ENCODE results near the gene ARHGAP24. TPM values are rescaled to one million over a fixed set of nuclear protein-coding genes. Genes with fewer than 3 reads are reported as not detected.

Gene ARHGAP24
- total and polyA plus RNA-seq, 2 donors (not counting 3 experiments of a cell fraction or from before 2014, with no cell fraction given) = 52.1 to 79.4 TPM

DNA sequence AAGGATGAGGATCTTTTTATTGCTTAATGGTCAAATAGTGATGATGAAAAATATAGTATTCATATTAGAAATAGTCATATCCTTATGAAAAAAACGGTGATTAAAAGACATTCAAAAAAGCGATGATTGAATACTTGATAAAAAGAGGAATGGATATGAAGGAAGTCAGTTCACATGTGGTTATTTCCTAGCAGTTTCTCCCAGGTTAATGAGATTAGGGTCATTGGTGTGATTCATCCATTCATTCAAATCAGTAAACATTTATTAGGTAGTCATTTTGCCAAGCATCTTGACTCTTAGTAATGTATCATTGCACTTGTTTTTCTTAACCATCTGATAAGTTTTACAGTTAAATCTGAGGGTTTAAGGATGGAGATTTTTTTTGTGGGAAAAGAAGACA is 294.1 kb downstream of the ARHGAP24 start:
- no peaks in the 10 kb centered on the region for H3K9me1 ChIP-seq (replicated peaks; ENCODE audit: control insufficient read depth, extremely low read depth, insufficient read depth, low read length)
- peaks cover 30% of the 10 kb centered on the region for H3K4me1 ChIP-seq (ENCODE audit: control insufficient read depth, extremely low read depth, insufficient read depth, low read length)
- CTCF ChIA-PET = no interaction called here
- no peaks in the 10 kb centered on the region for H3K27me3 ChIP-seq (ENCODE audit: control insufficient read depth in 2 of 2, insufficient read depth in 2 of 2, low read length in 2 of 2)
- H3K9ac ChIP-seq (replicated peaks; ENCODE audit: extremely low read depth, insufficient read depth, low read length) = no peak overlapping the region
- no peaks in the 10 kb centered on the region for H3K79me2 ChIP-seq (ENCODE audit: control insufficient read depth, insufficient read depth, low read length)
- H4K20me1 ChIP-seq (replicated peaks; ENCODE audit: control insufficient read depth, extremely low read depth, insufficient read depth, low read length) = no peaks in the 10 kb centered on the region
- peak overlapping the region; percentile 19 for H3K4me2 ChIP-seq (ENCODE audit: insufficient read depth, low read length)
- H3K27ac ChIP-seq (ENCODE audit: insufficient read depth, low read depth, low read length) = no peak overlapping the region
- DNase-seq (ENCODE audit: low read depth, low spot score) (peak; percentile 82), FAIRE-seq (peak; percentile 21)
- POLR2A ChIA-PET = no interaction called here
- no peak overlapping the region for H2AFZ ChIP-seq (ENCODE audit: low read depth, low read length)
- no peaks in the 10 kb centered on the region for H3K36me3 ChIP-seq (ENCODE audit: control insufficient read depth in 2 of 2, extremely low read depth in 1 of 2, insufficient read depth in 2 of 2, low read length in 2 of 2)
- H3K9me3 ChIP-seq (replicated peaks; ENCODE audit: control insufficient read depth, insufficient read depth, low read length) = no peaks in the 10 kb centered on the region
- no TSS peak for BruUV-seq (replicated peaks)
- intact Hi-C loops (cut with micrococcal nuclease) = no loop called here
- peak; percentile 29 for TF ChIP-seq JUN (IDR thresholded peaks at IDR 0.05; ENCODE audit: borderline replicate concordance, insufficient read depth, insufficient read length, low read depth)
- no peak for TF ChIP-seq POLR2A (IDR thresholded peaks at IDR 0.05; ENCODE audit: low read depth, low read length)
- TF ChIP-seq POLR2AphosphoS5 (IDR thresholded peaks at IDR 0.05; ENCODE audit: insufficient read depth, low read depth, low read length) = no peak
- TF ChIP-seq MYC (IDR thresholded peaks at IDR 0.05; ENCODE audit: low read depth, low read length) = no peak
- no peak for TF ChIP-seq EZH2 (IDR thresholded peaks at IDR 0.05; ENCODE audit: borderline replicate concordance, low read depth, low read length, severe bottlenecking)
- peak; percentile 57 for TF ChIP-seq FOS (IDR thresholded peaks at IDR 0.05; ENCODE audit: borderline replicate concordance, insufficient read depth, low read length)
- TF ChIP-seq GATA2 (IDR thresholded peaks at IDR 0.05; ENCODE audit: insufficient read depth, insufficient read length, low read depth, low read length) = peak; percentile 66
- H3K4me3 ChIP-seq (replicated peaks in 1 of 3; ENCODE audit: insufficient read depth in 1 of 3, low read depth in 1 of 3, low read length in 3 of 3) = no peak overlapping the region
- dilution Hi-C loops (cut with MboI; ENCODE audit: extremely low pct_ligation_motif_present, low sequenced_read_pairs) = no loop called here

DNA sequence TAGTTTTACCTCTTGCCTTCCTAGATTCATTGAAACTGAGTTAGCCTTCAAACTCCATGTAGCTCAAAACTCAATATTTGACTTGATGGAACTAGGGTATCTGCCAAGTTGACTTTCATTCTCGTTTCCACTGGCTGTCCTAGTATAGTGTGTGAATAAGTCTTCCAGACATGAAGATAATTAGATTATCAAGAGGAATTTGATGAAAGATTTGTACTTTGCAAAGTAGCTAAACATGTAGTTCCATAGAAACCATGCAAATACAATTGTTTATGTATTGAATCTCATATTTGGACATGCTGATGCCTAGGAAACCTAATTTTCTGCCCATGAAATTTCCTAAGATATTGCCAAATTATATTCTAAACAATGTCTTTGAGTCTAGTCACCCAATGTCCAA is 297.5 kb downstream of the ARHGAP24 start:
- Histone ChIP-seq H3K4me1 (ENCODE audit: control insufficient read depth, extremely low read depth, insufficient read depth, low read length) (peaks cover 52% of the 10 kb centered on the region), H3K4me2 (ENCODE audit: insufficient read depth, low read length) (no peak overlapping the region), H3K27ac (ENCODE audit: insufficient read depth, low read depth, low read length) (no peak overlapping the region), H3K9me3 (replicated peaks; ENCODE audit: control insufficient read depth, insufficient read depth, low read length) (no peaks in the 10 kb centered on the region), H3K79me2 (ENCODE audit: control insufficient read depth, insufficient read depth, low read length) (peaks cover 11% of the 10 kb centered on the region), H3K27me3 (ENCODE audit: control insufficient read depth in 2 of 2, insufficient read depth in 2 of 2, low read length in 2 of 2) (no peaks in the 10 kb centered on the region), H3K9me1 (replicated peaks; ENCODE audit: control insufficient read depth, extremely low read depth, insufficient read depth, low read length) (no peaks in the 10 kb centered on the region), H2AFZ (ENCODE audit: low read depth, low read length) (no peak overlapping the region), H4K20me1 (replicated peaks; ENCODE audit: control insufficient read depth, extremely low read depth, insufficient read depth, low read length) (no peaks in the 10 kb centered on the region), H3K4me3 (replicated peaks in 1 of 3; ENCODE audit: insufficient read depth in 1 of 3, low read depth in 1 of 3, low read length in 3 of 3) (no peak overlapping the region), H3K9ac (replicated peaks; ENCODE audit: extremely low read depth, insufficient read depth, low read length) (no peak overlapping the region), H3K36me3 (ENCODE audit: control insufficient read depth in 2 of 2, extremely low read depth in 1 of 2, insufficient read depth in 2 of 2, low read length in 2 of 2) (no peaks in the 10 kb centered on the region)
- TF ChIP-seq POLR2A (IDR thresholded peaks at IDR 0.05; ENCODE audit: low read depth, low read length) = no peak
- no peak for TF ChIP-seq EZH2 (IDR thresholded peaks at IDR 0.05; ENCODE audit: borderline replicate concordance, low read depth, low read length, severe bottlenecking)
- TF ChIP-seq MYC (IDR thresholded peaks at IDR 0.05; ENCODE audit: low read depth, low read length) = no peak
- TF ChIP-seq, protein P1, sequence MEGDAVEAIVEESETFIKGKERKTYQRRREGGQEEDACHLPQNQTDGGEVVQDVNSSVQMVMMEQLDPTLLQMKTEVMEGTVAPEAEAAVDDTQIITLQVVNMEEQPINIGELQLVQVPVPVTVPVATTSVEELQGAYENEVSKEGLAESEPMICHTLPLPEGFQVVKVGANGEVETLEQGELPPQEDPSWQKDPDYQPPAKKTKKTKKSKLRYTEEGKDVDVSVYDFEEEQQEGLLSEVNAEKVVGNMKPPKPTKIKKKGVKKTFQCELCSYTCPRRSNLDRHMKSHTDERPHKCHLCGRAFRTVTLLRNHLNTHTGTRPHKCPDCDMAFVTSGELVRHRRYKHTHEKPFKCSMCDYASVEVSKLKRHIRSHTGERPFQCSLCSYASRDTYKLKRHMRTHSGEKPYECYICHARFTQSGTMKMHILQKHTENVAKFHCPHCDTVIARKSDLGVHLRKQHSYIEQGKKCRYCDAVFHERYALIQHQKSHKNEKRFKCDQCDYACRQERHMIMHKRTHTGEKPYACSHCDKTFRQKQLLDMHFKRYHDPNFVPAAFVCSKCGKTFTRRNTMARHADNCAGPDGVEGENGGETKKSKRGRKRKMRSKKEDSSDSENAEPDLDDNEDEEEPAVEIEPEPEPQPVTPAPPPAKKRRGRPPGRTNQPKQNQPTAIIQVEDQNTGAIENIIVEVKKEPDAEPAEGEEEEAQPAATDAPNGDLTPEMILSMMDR (IDR thresholded peaks at IDR 0.05; ENCODE audit: extremely low read depth in 1 of 2, insufficient read depth in 1 of 2, low read depth in 1 of 2, low read length in 2 of 2) = no peak
- TF ChIP-seq, protein P2, sequence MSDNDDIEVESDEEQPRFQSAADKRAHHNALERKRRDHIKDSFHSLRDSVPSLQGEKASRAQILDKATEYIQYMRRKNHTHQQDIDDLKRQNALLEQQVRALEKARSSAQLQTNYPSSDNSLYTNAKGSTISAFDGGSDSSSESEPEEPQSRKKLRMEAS (IDR thresholded peaks at IDR 0.05; ENCODE audit: insufficient read depth, insufficient read length) = no peak
- TF ChIP-seq JUN (IDR thresholded peaks at IDR 0.05; ENCODE audit: borderline replicate concordance, insufficient read depth, insufficient read length, low read depth) = no peak
- TF ChIP-seq GATA2 (IDR thresholded peaks at IDR 0.05; ENCODE audit: insufficient read depth, insufficient read length, low read depth, low read length) = no peak
- DNase-seq (ENCODE audit: low read depth, low spot score) = no peak
- BruUV-seq (replicated peaks) = no TSS peak
- ChIA-PET CTCF (interaction anchor here (10.0 kb wide), 1 partner anchor 11 kb away, joined by 73 read pairs; no protein-coding TSS in a partner anchor), POLR2A (no interaction called here)
- intact Hi-C loops (cut with micrococcal nuclease) (no loop called here), dilution Hi-C loops (cut with MboI; ENCODE audit: extremely low pct_ligation_motif_present, low sequenced_read_pairs) (no loop called here)
- FAIRE-seq = no peak

Measured in endothelial cell of umbilical vein (primary cell).